HEK293 (cell line): ENCODE measurements around the gene PRR11.
"Not testable (repeated sequence)": the region's sequence is repeated elsewhere in the genome, so short reads cannot be mapped to it uniquely, and the experiment has no call there.

Experiments
- TCF7L2 ChIP-seq: IDR thresholded peaks from 2 replicates; pipeline ENCODE4 v1.6.1; 2011; ENCODE audit warnings: low read depth, mild to moderate bottlenecking, inconsistent platforms, low read length, moderate library complexity, borderline replicate concordance
- WT1 ChIP-seq: fragments of 450-650 bp; formaldehyde crosslinking; IDR thresholded peaks from 2 replicates; pipeline ENCODE4 v1.5.1; 2016; ENCODE audit warnings: missing biosample characterization, missing genetic modification characterization
- YY1 ChIP-seq: fragments of 450-650 bp; formaldehyde crosslinking; IDR thresholded peaks from 2 replicates; pipeline ENCODE4 v1.5.1; 2018; ENCODE audit warnings: missing biosample characterization, missing genetic modification characterization
- ZNF585B ChIP-seq: fragments of 450-650 bp; formaldehyde crosslinking; IDR thresholded peaks from 2 replicates; pipeline ENCODE4 v1.5.1; 2016; ENCODE audit warnings: missing biosample characterization, missing genetic modification characterization
- ZNF837 ChIP-seq: fragments of 450-650 bp; formaldehyde crosslinking; IDR thresholded peaks from 2 replicates; pipeline ENCODE4 v1.5.1; 2016; ENCODE audit warnings: missing biosample characterization, missing genetic modification characterization
- TF ChIP-seq, protein P1 (sequence below): fragments of 450-650 bp; formaldehyde crosslinking; conservative IDR thresholded peaks from 2 replicates; pipeline ENCODE4 v1.5.1; 2016; ENCODE audit warnings: low read depth, missing biosample characterization, missing genetic modification characterization
- TF ChIP-seq, protein P2 (sequence below): fragments of 450-650 bp; formaldehyde crosslinking; IDR thresholded peaks from 2 replicates; pipeline ENCODE4 v1.5.1; 2016; ENCODE audit warnings: missing biosample characterization, missing genetic modification characterization
- TF ChIP-seq, protein P3 (sequence below): fragments of 450-650 bp; formaldehyde crosslinking; IDR thresholded peaks from 2 replicates; pipeline ENCODE4 v1.5.1; 2016; ENCODE audit warnings: missing biosample characterization, missing genetic modification characterization
- TF ChIP-seq, protein P4 (sequence below): fragments of 450-650 bp; formaldehyde crosslinking; IDR thresholded peaks from 2 replicates; pipeline ENCODE4 v1.5.1; 2016; ENCODE audit warnings: missing biosample characterization, missing genetic modification characterization

DNA sequence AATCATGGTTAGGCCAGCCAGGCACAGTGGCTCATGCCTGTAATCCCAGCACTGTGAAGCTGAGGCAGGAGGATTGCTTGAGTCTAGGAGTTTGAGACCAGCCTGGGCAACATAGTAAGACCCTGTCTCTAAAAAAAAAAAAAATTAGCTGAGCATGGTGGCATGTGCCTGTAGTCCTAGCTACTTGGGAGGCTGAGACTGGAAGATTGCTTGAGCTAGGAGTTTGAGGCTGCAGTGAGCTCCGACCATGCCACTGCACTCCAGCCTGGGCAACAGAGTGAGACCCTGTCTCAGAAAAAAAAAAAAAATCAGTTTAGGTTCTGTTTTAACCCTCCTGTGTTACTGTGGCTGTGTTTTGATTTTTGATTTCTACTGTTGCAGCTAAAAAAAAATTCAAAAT, 73.0 kb downstream of the PRR11 start:
- not testable (repeated sequence) for TF ChIP-seq YY1; WT1 (tag by site-specific recombination); ZNF585B (tag by site-specific recombination); TCF7L2; ZNF837 (tag by site-specific recombination)
- TF ChIP-seq, protein P1, sequence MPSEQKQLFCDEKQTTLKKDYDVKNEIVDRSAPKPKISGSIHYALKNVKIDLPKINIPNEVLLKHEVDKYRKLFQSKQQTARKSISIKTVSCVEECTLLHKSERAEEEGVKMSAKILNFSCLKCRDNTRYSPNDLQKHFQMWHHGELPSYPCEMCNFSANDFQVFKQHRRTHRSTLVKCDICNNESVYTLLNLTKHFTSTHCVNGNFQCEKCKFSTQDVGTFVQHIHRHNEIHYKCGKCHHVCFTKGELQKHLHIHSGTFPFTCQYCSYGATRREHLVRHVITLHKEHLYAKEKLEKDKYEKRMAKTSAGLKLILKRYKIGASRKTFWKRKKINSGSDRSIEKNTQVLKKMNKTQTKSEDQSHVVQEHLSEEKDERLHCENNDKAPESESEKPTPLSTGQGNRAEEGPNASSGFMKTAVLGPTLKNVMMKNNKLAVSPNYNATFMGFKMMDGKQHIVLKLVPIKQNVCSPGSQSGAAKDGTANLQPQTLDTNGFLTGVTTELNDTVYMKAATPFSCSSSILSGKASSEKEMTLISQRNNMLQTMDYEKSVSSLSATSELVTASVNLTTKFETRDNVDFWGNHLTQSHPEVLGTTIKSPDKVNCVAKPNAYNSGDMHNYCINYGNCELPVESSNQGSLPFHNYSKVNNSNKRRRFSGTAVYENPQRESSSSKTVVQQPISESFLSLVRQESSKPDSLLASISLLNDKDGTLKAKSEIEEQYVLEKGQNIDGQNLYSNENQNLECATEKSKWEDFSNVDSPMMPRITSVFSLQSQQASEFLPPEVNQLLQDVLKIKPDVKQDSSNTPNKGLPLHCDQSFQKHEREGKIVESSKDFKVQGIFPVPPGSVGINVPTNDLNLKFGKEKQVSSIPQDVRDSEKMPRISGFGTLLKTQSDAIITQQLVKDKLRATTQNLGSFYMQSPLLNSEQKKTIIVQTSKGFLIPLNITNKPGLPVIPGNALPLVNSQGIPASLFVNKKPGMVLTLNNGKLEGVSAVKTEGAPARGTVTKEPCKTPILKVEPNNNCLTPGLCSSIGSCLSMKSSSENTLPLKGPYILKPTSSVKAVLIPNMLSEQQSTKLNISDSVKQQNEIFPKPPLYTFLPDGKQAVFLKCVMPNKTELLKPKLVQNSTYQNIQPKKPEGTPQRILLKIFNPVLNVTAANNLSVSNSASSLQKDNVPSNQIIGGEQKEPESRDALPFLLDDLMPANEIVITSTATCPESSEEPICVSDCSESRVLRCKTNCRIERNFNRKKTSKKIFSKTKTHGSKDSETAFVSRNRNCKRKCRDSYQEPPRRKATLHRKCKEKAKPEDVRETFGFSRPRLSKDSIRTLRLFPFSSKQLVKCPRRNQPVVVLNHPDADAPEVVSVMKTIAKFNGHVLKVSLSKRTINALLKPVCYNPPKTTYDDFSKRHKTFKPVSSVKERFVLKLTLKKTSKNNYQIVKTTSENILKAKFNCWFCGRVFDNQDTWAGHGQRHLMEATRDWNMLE (tag by site-specific recombination) = not testable (repeated sequence)
- TF ChIP-seq, protein P2, sequence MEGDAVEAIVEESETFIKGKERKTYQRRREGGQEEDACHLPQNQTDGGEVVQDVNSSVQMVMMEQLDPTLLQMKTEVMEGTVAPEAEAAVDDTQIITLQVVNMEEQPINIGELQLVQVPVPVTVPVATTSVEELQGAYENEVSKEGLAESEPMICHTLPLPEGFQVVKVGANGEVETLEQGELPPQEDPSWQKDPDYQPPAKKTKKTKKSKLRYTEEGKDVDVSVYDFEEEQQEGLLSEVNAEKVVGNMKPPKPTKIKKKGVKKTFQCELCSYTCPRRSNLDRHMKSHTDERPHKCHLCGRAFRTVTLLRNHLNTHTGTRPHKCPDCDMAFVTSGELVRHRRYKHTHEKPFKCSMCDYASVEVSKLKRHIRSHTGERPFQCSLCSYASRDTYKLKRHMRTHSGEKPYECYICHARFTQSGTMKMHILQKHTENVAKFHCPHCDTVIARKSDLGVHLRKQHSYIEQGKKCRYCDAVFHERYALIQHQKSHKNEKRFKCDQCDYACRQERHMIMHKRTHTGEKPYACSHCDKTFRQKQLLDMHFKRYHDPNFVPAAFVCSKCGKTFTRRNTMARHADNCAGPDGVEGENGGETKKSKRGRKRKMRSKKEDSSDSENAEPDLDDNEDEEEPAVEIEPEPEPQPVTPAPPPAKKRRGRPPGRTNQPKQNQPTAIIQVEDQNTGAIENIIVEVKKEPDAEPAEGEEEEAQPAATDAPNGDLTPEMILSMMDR (tag by site-specific recombination) = not testable (repeated sequence)
- TF ChIP-seq, protein P3, sequence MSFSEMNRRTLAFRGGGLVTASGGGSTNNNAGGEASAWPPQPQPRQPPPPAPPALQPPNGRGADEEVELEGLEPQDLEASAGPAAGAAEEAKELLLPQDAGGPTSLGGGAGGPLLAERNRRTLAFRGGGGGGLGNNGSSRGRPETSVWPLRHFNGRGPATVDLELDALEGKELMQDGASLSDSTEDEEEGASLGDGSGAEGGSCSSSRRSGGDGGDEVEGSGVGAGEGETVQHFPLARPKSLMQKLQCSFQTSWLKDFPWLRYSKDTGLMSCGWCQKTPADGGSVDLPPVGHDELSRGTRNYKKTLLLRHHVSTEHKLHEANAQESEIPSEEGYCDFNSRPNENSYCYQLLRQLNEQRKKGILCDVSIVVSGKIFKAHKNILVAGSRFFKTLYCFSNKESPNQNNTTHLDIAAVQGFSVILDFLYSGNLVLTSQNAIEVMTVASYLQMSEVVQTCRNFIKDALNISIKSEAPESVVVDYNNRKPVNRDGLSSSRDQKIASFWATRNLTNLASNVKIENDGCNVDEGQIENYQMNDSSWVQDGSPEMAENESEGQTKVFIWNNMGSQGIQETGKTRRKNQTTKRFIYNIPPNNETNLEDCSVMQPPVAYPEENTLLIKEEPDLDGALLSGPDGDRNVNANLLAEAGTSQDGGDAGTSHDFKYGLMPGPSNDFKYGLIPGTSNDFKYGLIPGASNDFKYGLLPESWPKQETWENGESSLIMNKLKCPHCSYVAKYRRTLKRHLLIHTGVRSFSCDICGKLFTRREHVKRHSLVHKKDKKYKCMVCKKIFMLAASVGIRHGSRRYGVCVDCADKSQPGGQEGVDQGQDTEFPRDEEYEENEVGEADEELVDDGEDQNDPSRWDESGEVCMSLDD (tag by site-specific recombination) = not testable (repeated sequence)
- TF ChIP-seq, protein P4, sequence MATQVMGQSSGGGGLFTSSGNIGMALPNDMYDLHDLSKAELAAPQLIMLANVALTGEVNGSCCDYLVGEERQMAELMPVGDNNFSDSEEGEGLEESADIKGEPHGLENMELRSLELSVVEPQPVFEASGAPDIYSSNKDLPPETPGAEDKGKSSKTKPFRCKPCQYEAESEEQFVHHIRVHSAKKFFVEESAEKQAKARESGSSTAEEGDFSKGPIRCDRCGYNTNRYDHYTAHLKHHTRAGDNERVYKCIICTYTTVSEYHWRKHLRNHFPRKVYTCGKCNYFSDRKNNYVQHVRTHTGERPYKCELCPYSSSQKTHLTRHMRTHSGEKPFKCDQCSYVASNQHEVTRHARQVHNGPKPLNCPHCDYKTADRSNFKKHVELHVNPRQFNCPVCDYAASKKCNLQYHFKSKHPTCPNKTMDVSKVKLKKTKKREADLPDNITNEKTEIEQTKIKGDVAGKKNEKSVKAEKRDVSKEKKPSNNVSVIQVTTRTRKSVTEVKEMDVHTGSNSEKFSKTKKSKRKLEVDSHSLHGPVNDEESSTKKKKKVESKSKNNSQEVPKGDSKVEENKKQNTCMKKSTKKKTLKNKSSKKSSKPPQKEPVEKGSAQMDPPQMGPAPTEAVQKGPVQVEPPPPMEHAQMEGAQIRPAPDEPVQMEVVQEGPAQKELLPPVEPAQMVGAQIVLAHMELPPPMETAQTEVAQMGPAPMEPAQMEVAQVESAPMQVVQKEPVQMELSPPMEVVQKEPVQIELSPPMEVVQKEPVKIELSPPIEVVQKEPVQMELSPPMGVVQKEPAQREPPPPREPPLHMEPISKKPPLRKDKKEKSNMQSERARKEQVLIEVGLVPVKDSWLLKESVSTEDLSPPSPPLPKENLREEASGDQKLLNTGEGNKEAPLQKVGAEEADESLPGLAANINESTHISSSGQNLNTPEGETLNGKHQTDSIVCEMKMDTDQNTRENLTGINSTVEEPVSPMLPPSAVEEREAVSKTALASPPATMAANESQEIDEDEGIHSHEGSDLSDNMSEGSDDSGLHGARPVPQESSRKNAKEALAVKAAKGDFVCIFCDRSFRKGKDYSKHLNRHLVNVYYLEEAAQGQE = not testable (repeated sequence)
